ENCODE measurements around the gene TEX28.
"Not testable (repeated sequence)": the region's sequence is repeated elsewhere in the genome, so short reads cannot be mapped to it uniquely, and the experiment has no call there.

Gene TEX28

GRCh38 chrX:154247377-154248045, 47.4 kb downstream of the TEX28 start:
- not testable (repeated sequence) for DNase-seq (ENCODE audit: low spot score)

GRCh38 chrX:154239982-154240503, 54.9 kb downstream of the TEX28 start:
- not testable (repeated sequence) for DNase-seq (ENCODE audit: low spot score)

GRCh38 chrX:154238939-154239559, 55.9 kb downstream of the TEX28 start:
- not testable (repeated sequence) for DNase-seq (ENCODE audit: low spot score)

GRCh38 chrX:154233620-154234019, 61.3 kb downstream of the TEX28 start:
- DNase-seq (ENCODE audit: low spot score): not testable (repeated sequence)

- not testable (repeated sequence) for DNase-seq (ENCODE audit: low spot score)
Observed at GRCh38 chrX:154231443-154231842, 63.5 kb downstream of the TEX28 start.

GRCh38 chrX:154226706-154227105, 68.2 kb downstream of the TEX28 start:
- not testable (repeated sequence) for DNase-seq (ENCODE audit: low spot score)

GRCh38 chrX:154225292-154225691, 69.6 kb downstream of the TEX28 start:
- not testable (repeated sequence) for DNase-seq (ENCODE audit: low spot score)

Measured in CD4-positive, alpha-beta T cell treated with Interleukin-15 for 4 hours (primary cell).